Smooth muscle cell of the brain vasculature (primary cell): Measurements from ENCODE around the gene PIK3R6.

ENCODE experiments used
- DNase-seq: peaks from one replicate; pipeline ENCODE4 v3.0.0-alpha.2; 2012; ENCODE audit warnings: low read depth, low spot score

PIK3R6 gene, protein sequence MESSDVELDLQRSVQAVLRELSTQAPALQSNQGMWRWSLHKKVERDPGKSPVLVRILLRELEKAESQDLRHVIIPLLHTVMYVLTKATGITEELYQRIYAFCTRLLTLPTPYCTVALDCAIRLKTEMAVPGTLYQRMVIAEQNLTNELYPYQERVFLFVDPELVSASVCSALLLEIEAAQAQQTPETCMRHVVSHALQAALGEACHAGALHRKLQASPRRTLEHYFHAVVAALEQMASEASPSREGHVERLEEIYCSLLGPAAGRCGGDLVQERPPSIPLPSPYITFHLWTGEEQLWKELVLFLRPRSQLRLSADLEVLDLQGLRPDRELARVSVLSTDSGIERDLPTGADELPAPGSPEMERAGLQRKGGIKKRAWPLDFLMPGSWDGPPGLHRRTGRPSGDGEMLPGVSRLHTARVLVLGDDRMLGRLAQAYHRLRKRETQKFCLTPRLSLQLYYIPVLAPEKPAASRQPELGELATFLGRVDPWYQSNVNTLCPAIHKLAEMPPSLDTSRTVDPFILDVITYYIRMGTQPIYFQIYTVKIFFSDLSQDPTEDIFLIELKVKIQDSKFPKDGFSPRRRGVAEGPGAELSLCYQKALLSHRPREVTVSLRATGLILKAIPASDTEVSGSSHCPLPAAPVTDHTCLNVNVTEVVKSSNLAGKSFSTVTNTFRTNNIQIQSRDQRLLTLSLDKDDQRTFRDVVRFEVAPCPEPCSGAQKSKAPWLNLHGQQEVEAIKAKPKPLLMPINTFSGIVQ

DNA sequence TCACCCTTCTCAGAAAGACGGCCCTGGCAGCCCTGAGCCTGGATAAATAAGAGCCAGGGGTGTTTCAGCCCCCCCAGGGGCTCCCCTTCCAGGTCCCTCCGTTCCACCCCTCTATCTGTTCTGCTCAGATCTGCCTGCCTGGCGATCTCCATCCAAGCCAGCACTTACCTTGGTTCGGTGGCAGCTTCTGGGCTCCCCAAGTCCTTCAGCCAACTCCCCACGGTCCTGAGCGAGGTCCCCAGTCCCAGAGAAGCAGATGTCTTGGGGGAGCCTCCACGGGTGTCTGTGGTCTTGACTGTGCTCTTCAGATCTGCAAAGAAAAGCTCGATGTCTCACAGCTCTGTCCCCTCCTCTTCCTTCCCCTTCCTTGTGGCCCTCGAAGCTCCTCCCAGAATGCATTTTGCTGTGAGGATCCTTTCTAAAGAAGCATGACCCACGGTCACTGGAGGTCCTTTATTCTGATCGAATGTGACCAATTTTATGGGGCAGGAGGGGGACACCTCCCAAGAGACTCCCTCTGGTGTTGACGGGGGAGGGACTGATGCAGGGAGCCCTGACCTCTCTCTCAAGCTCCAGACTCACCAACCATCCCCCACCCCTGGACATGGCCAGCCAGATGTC, at the start of gene PIK3R6:
Gene PIK3R6 (minus strand): TSS at position 314 of the 621 bp plus-strand sequence. CDS start 17,880 bp downstream, outside the sequence.
- no peak for DNase-seq

DNA sequence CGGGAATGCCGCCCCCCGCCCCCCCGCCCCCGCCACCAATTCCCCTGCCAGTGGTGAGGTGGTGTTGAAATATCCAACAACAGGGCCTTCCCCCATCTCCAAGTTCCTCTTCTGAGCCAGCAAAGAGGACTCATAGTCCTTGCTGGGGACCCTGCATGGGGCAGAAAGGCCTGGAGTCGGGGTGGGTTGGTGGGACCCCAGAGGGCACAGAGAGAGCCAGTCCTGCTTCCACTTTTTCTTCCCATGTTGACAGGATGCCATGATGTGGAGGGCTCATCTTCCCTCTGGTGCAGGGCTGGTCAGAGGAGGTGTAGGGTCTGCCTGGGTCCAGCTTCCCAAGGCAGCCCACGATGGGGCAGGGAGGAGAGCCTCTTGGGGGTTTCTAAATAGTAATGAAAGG, 49.0 kb upstream of the PIK3R6 start:
- DNase-seq = no peak

DNA sequence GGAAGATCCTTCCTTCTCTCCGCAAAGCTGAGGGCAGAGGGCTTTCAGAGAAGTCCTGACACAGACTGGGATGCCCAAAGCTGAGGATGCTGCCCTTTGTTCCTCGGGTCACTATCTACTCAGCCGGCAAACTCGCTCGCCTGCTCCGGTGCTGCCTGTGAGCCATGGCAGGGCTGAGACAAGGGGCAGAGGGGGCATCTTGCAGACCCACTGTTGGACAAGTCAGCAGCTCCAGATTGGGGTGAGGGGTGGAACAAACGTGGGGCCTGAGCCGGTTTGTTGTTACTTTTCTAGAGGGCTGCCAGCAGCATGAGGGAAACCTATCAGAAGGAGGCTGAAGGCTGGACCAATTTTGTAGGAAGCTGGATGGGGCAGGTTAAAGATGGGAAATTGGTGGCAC, 47.1 kb upstream of the PIK3R6 start:
- no peak for DNase-seq

DNA sequence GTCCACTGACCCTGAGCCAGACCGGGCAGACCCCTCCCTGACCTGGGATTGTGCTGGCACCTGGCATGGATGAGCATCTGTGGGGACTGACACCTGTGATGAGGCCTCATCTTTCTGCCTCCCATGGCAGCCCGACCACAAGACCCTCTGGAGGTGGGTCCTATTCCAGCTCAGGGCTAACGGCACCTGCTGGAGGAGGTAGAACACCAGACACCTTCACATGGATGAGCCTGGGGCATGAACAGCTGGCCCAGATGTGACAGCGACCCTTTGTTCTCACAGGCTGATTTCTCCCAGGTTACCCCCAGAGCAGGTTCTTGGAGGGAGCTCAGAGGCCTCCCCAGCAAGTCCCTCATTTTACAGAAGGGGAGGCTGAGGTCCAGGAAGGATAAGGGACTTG, 46.4 kb upstream of the PIK3R6 start:
- DNase-seq = no peak

DNA sequence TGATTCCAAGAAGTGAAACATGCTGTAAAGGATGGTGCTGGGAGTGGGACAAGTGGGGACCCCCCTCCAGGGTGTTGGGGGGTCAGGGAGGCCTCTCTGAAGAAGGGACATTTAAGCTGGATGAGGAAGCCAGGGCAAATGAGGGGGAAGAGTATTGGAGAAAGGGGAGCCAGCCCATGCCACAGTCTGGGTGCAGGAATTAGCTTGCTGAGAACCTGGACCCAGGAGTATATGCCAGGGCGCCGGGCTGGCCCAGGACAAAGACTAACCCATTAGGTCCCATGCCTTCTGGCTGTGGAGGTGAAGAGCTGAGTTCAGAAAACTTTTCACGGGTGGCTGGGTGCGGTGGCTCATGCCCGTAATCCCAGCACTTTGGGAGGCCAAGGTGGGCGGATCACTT, 45.6 kb upstream of the PIK3R6 start:
- no peak for DNase-seq

DNA sequence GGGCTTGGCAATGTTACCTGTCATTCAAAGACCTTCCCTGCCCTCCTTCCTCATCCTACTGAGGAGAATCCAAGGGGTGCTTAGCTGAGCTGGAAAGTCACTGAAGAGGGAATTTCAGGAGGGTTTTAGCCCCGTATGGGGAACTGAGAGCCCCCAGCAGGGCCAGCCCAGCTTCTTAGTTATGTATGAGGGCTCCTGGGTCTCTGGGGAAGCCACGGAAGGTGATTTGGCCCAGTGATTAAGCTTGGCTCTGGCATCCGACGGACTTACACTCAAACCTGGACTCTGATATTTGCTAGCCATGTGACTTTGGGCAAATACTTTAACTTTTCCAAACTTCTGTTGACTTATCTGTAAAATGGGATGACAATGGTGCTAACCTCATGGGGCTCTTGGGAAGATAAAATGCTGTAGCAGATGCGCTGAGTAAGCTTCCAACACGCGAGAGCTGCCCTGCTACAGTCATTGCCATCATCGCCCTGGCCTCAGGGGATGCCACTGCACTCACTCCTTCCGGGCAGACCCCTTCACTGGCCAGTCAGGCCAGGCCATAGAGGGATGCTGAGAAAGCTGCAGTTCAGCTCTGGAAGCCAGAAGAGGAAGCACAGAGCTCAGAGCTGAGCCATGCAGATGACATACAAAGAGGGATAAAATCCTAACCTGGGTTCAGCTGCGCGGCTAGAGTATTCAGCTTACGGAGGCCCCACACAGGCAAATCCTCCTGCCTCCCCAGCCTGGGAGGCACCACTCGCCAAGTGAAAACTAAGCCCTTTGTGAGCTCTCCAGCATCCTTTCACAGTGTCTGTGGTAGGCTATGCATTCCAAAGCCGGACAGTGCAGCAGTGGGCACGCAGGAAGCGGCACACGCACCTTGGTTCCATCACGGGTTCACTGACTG, 44.9 kb upstream of the PIK3R6 start:
- DNase-seq = no peak

DNA sequence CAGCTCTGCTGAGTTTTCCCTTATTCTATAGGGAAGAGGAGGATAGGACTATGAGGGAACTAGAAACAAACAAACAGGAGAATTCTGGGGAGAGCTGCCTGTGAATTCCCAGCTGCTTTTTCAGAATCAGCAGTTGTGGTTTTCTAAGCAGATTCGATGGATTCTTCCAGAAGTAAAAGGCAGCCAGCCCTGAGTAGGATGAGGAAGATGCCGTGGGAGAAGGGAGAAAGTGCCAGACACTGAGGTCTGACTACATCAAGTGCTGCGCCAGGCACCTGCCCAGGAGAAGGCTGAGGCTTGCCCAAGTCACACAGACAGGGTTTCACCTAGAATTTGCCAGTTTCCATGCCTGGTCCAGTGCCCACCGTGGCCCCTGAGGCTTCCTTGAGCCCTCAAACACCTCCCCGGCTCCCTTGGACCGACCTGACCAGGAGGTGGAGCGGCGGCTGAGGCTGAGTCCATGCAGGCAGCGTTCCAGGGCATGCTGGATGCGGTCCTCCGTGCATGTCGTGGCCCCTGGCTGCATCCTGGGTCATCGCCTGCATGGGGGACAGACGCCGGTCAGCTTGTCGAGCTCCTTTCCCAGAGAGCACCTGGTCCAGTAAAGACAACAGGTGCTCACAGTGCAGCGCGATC, 43.6 kb upstream of the PIK3R6 start:
- DNase-seq = no peak

DNA sequence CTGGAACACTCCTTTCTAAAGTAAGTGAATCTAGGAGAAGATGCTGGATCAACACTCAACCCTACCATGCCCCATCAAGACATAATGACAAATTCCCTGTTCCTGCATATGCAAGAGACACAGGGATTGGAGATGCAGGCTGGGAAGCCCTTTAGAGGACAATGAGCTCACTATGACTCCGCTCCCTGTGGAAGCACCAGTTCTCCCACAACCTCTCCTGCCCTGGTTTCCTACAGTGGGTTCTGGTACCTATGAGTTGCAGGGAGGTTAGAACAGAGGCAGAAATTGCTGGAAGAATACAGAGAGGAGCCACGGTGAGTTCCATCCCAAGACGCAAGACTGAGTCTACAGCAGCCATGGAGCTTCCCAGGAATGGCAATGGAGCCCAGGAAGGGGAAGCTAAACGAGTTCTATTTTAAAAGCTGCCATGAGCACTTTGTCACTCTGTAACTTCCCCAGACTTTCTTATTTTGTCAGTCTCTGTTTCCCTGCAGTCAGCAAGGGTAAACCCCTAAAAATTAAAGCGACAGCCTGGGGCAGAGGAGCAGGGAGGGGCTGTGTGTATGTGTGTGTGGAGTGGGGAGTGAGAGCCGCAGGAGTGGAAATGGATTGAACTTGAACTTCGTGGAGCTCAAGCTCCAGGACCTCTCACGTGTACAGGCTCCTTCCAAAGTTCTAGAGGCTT, 42.3 kb upstream of the PIK3R6 start:
- DNase-seq = no peak

DNA sequence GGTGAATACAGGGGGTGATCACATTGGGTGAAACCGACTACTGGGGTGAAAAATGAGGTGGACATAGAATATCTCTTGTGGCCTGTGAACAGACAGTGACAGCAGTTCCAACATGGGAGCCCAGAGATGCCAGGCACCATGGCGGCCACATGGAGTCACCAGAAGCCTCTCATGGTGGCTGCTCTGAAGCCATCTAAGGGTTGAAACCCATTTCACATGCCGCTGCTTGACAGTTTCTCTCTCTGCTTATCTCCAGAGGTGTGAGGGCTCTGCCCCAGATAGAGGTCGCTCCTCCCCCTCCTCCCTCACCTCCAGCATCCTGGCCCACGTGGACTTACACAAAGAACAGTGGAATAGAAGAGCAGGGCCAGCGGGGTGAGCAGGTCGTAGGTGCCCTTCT, 37.9 kb upstream of the PIK3R6 start:
- DNase-seq = no peak

DNA sequence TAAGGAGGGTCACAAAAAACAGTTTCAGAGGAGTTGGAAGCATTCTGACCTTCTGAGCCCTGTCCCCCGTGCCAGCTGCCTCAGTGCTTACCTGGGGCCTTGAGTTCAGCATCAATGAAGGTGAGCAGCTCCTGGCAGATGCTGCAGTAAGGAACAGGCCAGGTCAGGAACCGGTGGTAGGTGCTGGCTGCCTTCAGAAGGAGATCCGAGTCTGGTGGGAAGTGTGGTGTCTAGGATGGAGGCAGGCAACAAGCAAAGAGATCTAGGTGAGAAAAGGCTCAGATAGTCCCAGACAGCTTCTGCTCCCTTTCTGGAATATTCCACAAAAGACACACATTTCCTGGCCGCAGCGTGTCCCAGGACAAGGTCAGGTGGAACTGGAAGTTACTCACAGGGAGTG, 37.2 kb upstream of the PIK3R6 start:
- DNase-seq = no peak

DNA sequence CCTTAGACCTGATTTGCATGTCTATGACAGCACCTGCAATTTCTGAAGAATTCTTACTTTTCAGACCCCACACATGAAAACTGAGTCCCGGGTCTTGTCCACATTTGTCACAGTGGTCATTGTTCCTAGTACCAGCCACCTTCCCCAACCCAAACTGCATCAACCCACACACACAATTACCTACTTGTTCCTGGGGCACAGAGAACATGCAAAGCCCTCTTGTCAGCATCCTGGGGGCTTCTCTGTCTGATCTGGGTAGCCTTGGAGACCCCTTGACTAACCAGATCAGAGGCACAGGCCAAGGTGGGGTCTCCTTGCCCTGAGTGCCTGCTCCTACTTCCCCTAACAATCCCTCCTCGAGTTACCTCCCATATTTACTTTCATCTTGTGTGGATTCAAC, 36.7 kb upstream of the PIK3R6 start:
- DNase-seq = no peak

DNA sequence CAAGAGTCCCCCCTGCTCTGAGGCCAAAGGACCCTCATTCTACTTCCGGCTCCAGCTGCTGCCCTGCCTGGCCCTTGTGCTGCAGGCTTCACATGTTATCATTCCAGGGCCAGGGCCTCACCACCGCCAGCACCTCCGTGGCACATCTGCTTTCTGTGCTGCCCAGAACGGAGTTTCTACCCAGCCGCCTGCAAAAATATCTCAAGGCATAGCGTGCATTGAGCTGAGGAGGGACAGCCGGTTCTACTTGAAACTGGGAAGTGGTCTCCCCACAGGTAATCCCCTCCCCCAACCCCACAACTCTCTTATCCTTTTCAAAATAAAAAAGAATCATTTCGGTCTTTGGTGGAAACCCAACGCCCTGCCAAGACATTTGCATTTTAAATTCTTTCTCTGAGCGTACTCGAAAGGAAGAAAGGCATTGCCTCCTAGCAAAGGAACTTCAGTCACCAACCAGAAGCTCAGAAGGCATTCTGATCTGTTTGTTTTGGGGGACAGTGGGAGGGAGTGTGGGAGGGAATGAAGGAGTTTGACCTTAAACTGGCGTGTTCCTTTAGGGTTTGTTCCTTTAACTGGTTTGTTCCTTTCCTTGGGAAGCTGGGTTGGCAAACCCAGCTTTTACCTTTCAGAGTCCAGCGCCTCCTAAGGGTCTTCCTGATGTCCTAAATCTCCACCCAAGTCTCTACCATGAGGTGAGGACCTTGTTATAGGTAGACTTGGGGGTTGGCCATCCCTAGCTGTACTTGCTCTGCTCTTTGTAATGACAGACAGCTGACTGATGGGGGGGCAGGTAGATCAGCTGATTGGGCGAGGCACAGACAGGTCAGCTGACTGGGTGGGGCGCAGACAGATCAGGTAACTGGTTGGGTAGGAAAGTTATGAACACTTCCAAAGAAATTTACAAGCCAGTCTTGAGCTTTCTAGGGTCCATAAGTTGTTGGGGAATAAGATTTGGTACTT, 33.4 kb upstream of the PIK3R6 start:
- no peak for DNase-seq

DNA sequence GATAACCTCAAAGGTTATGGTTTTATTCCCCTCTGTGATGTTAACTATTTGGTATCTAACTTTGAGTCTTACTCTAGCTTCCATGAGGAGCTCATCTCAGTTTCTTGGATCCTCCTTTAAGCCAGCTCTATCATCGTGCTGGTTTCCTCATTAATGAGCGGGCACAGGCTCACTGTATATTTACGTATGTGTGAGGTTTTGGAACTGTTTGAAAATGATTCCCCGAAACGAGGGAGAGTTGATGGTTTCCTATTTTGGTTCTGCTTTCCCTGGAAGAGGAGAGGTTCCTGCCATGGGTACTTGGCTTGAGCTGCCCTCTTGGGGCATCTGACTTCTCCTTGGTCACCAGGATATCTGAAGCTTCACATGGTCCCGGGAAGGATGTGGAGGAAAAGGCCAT, 32.7 kb upstream of the PIK3R6 start:
- DNase-seq = no peak

DNA sequence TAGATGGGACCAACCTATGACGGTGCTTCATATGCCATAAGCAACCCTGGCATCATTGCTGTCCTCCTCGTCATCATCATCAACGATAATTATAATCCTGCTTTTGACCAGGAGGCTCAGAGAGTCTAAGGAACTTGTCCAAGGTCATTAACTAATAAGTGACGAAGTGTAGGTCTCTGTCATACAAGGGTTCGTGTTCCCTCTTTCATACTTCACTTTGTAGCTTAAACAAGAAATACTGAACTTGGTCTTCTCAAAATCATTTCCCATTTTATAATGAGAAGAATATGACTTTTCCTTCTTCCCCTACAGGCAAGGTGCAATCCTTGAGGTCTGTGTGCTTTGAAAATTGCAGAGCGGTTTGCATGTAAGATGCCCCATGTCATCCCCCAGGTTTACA, 31.2 kb upstream of the PIK3R6 start:
- no peak for DNase-seq

DNA sequence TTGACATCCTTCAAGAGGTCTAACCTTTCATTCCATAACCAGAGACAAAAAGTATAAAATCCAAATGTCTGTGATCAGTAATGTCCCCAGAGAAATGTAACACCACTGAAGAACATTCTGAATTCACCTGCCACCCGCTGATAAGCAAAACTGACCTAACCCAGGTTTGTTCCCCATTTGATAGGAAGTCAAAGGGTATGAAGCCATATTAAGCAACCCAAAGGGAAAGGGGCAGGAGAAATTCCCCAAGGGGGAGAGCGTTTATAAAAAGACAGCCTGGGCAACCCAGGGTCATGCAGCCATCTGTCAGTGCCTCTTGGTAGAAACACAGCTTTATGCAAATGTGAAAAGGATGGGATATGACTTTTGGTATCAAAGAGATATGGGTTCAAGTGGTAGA, 30.7 kb upstream of the PIK3R6 start:
- no peak for DNase-seq

DNA sequence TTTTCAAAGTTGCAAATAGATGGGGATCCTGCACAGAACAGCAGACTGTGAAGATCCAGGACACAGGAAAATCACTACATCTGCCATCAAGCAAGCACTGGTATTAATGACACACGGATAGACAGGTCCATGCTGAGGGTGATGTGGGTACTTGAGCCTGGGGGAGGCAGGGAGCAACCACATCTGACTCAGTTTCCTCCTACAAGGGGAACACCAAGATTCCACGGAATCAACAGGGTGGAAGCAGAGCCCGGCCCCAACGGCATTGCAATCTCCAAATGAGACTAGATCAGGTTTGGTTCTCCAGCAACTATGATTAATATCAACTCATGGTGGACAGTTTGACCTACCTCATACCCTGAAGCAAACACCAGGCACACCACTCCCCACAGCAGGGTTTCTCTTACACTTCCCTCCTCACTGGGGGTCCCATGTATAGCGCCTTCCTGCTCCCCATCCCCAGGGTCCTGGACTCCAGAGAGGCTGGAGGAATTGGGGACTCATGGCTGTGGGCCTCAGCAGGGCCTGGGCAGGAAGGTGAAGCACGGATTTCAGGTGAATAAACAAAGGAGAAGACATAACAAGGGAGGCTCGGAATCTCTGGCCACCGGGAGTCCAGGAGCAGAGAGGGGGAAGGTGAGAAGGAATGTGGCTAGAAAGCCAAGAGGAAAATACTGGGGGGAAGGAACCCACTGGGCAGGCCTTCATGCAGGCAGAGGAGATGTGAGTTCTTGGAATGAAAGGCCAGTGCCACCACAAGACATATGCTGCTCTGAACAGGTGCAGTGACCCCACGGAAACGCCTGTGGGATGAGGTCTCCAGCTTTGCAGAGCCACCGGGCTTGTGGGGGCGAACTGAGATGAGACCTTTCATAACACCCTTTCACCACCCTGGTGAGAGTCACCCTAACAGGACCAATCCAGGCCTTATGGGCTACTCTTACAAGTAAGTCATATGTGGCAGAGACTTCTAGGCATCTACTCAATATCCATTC, 29.5 kb upstream of the PIK3R6 start:
- DNase-seq = no peak

DNA sequence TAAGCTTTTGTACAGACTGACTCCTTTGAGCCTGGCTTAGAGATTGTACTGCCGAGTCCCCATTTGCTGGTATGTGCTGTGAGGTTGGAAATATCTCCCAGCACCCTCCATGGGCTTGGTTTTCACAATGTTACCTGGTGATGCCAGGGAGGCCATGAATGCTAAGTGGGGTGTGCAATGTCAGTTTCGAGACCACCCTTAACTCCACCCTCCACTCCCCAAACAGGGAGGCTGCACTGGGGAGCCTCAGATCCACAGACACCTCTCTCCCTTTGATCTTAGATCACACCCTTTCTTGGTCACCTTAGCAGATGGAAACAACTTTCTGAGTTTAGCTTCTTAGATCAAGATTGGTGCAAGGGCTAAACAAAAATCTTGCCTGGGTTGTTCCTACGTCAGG, 28.6 kb upstream of the PIK3R6 start:
- DNase-seq = no peak
